Progenitor cell of endocrine pancreas (in vitro differentiated cells): Measurements from ENCODE around the gene NFATC2. TPM values are rescaled to one million over a fixed set of nuclear protein-coding genes. Genes with fewer than 3 reads are reported as not detected.

Source experiments
- DNase-seq: peaks from one replicate; pipeline ENCODE4 v3.0.0; 2021; ENCODE audit warnings: low spot score; ENCODE audit not compliant: unreplicated experiment
- H3K27ac Mint-ChIP-seq: 2 replicates; pipeline ENCODE4 v1.8.0; 2021; ENCODE audit warnings: mild to moderate bottlenecking, moderate library complexity, mixed read lengths
- H3K27me3 Mint-ChIP-seq: 2 replicates; pipeline ENCODE4 v1.8.0; 2021; ENCODE audit warnings: mixed read lengths
- H3K36me3 Mint-ChIP-seq: 2 replicates; pipeline ENCODE4 v1.8.0; 2022; ENCODE audit warnings: mixed read lengths; ENCODE audit not compliant: insufficient read depth
- H3K4me1 Mint-ChIP-seq: 2 replicates; pipeline ENCODE4 v1.8.0; 2021; ENCODE audit warnings: low read depth, mixed read lengths
- H3K4me3 Mint-ChIP-seq: 2 replicates; pipeline ENCODE4 v1.8.0; 2021; ENCODE audit warnings: low read depth, mild to moderate bottlenecking, moderate library complexity, mixed read lengths
- H3K9me3 Mint-ChIP-seq: 2 replicates; pipeline ENCODE4 v1.8.0; 2021; ENCODE audit warnings: low read depth, mixed read lengths
- CTCF ChIP-seq: fragments of 200-600 bp; sonication (generic); IDR thresholded peaks from one replicate; pipeline ENCODE4 v1.5.0; 2021; ENCODE audit warnings: antibody characterized with exemption, mild to moderate bottlenecking; ENCODE audit not compliant: unreplicated experiment
- total RNA-seq: library from RNA; stranded (reverse); gene quantifications from 2 replicates; pipeline ENCODE4 v1.2.1, GENCODE V29; 2021

The NFATC2 gene
- total RNA-seq, 1 donor from 2014 or later, result 11.2 TPM

- DNase-seq, result no peak
- Mint-ChIP-seq H3K9me3 (no peaks in the 10 kb centered on the region), H3K36me3 (peaks cover 15% of the 10 kb centered on the region), H3K27ac (no peak overlapping the region), H3K4me3 (no peak overlapping the region), H3K4me1 (no peaks in the 10 kb centered on the region), H3K27me3 (no peaks in the 10 kb centered on the region)
- TF ChIP-seq CTCF, result no peak
These were observed 31.4 kb downstream of the NFATC2 start for GRCh38 chr20:51510936-51511605.

GRCh38 chr20:51510169-51510568, 32.4 kb downstream of the NFATC2 start:
- DNase-seq, result no peak
- Mint-ChIP-seq H3K4me3 (no peak overlapping the region), H3K27me3 (no peaks in the 10 kb centered on the region), H3K36me3 (peaks cover 16% of the 10 kb centered on the region), H3K9me3 (no peaks in the 10 kb centered on the region), H3K4me1 (no peaks in the 10 kb centered on the region), H3K27ac (no peak overlapping the region)
- no peak for TF ChIP-seq CTCF

GRCh38 chr20:51509208-51509607, 33.3 kb downstream of the NFATC2 start:
- Mint-ChIP-seq H3K27me3 (no peaks in the 10 kb centered on the region), H3K4me1 (no peaks in the 10 kb centered on the region), H3K4me3 (no peak overlapping the region), H3K36me3 (peaks cover 15% of the 10 kb centered on the region), H3K27ac (no peak overlapping the region), H3K9me3 (no peaks in the 10 kb centered on the region)
- DNase-seq, result no peak
- TF ChIP-seq CTCF, result no peak

- H3K27ac Mint-ChIP-seq, result no peak overlapping the region
- DNase-seq, result no peak
- TF ChIP-seq CTCF, result no peak
- no peak overlapping the region for H3K4me3 Mint-ChIP-seq
- no peaks in the 10 kb centered on the region for H3K9me3 Mint-ChIP-seq
- H3K36me3 Mint-ChIP-seq, result peaks cover 14% of the 10 kb centered on the region
- H3K4me1 Mint-ChIP-seq, result no peaks in the 10 kb centered on the region
- H3K27me3 Mint-ChIP-seq, result no peaks in the 10 kb centered on the region
These were observed 33.7 kb downstream of the NFATC2 start for GRCh38 chr20:51508780-51509179.

- Mint-ChIP-seq H3K9me3 (no peaks in the 10 kb centered on the region), H3K36me3 (peaks cover 14% of the 10 kb centered on the region), H3K4me3 (no peak overlapping the region), H3K27ac (no peak overlapping the region), H3K27me3 (no peaks in the 10 kb centered on the region), H3K4me1 (no peaks in the 10 kb centered on the region)
- TF ChIP-seq CTCF, result no peak
- DNase-seq, result no peak
These were observed 34.4 kb downstream of the NFATC2 start for GRCh38 chr20:51508158-51508557.
